PC-3 (cell line): ENCODE results near the gene GNG4. TPM values are rescaled to one million over a fixed set of nuclear protein-coding genes. Genes with fewer than 3 reads are reported as not detected.

Source experiments
- ATAC-seq: fragments of 200-7000 bp; cut with Tn5 transposase; 2 replicates; pipeline ENCODE4 v1.9.1; 2020; ENCODE audit warnings: mild to moderate bottlenecking, moderate library complexity
- BruUV-seq: library from RNA; stranded (reverse); fragments of 400-500 nt; replicated peaks from 2 replicates; lab custom pipeline; 2021; lab: Mats Ljungman, UMichigan
- CTCF ChIA-PET: fragments of 300-600 bp; sonication (Branson Sonifier 250); formaldehyde crosslinking; loops from one replicate; lab custom pipeline; 2022; ENCODE audit warnings: antibody characterized with exemption; lab: Charles Lee
- POLR2A ChIA-PET: fragments of 300-600 bp; sonication (Branson Sonifier 250); formaldehyde crosslinking; loops from one replicate; lab custom pipeline; 2022; ENCODE audit warnings: antibody characterized with exemption; ENCODE audit not compliant: unreplicated experiment; lab: Charles Lee
- DNase-seq: peaks from one replicate; pipeline ENCODE4 v3.0.0-alpha.2; 2015
- H2AFZ ChIP-seq: fragments of 300-600 bp; sonication (generic); 2 replicates; pipeline ENCODE4 v1.6.0; 2016; ENCODE audit warnings: antibody characterized with exemption, low read length
- H3F3A ChIP-seq: fragments of 300-600 bp; sonication (generic); one replicate; pipeline ENCODE4 v1.6.0; 2017; ENCODE audit warnings: antibody characterized with exemption, low read length, control low read depth, mild to moderate bottlenecking; ENCODE audit not compliant: unreplicated experiment
- H3K27ac ChIP-seq: fragments of 300-600 bp; sonication (generic); 2 replicates; pipeline ENCODE4 v1.5.1; 2016; ENCODE audit warnings: mild to moderate bottlenecking, low read length
- H3K27me3 ChIP-seq: fragments of 300-600 bp; sonication (generic); 2 replicates; pipeline ENCODE4 v1.6.1; 2016; ENCODE audit warnings: low read length, mixed read lengths
- H3K36me3 ChIP-seq: fragments of 300-600 bp; sonication (generic); 2 replicates; pipeline ENCODE4 v1.6.1; 2016; ENCODE audit warnings: low read depth, mixed run types, low read length, mixed read lengths
- H3K4me1 ChIP-seq: fragments of 300-600 bp; sonication (generic); 2 replicates; pipeline ENCODE4 v1.5.1; 2016; ENCODE audit warnings: low read length; ENCODE audit not compliant: insufficient read depth
- H3K4me2 ChIP-seq: fragments of 300-600 bp; sonication (generic); 2 replicates; pipeline ENCODE4 v1.6.0; 2016; ENCODE audit warnings: low read length
- H3K4me3 ChIP-seq: fragments of 300-600 bp; sonication (generic); 2 replicates; pipeline ENCODE4 v1.5.1; 2016; ENCODE audit warnings: mild to moderate bottlenecking, low read length, mixed read lengths
- H3K79me2 ChIP-seq: fragments of 300-600 bp; sonication (generic); 2 replicates; pipeline ENCODE4 v1.6.1; 2017; ENCODE audit warnings: low read length, mixed read lengths
- H3K9ac ChIP-seq: fragments of 300-600 bp; sonication (generic); 2 replicates; pipeline ENCODE4 v1.6.0; 2016; ENCODE audit warnings: mild to moderate bottlenecking, low read length
- H3K9me2 ChIP-seq: fragments of 300-600 bp; sonication (generic); replicated peaks from 2 replicates; pipeline ENCODE4 v1.6.1; 2016; ENCODE audit warnings: mixed run types, low read length, mixed read lengths
- H3K9me3 ChIP-seq: fragments of 300-600 bp; sonication (generic); 2 replicates; pipeline ENCODE4 v1.6.1; 2016; ENCODE audit warnings: low read length, mixed read lengths
- H4K20me1 ChIP-seq: fragments of 300-600 bp; sonication (generic); 2 replicates; pipeline ENCODE4 v1.6.1; 2016; ENCODE audit warnings: low read length, mixed read lengths
- CTCF ChIP-seq: fragments of 300-600 bp; sonication (generic); conservative IDR thresholded peaks from 2 replicates; pipeline ENCODE4 v1.5.1; 2017; ENCODE audit warnings: antibody characterized with exemption, low read depth, mild to moderate bottlenecking, low read length
- EZH2 ChIP-seq: fragments of 300-600 bp; sonication (generic); IDR thresholded peaks from one replicate; pipeline ENCODE4 v1.6.1; 2017; ENCODE audit warnings: antibody characterized with exemption, mild to moderate bottlenecking, low read length; ENCODE audit not compliant: unreplicated experiment
- EZH2phosphoT487 ChIP-seq: fragments of 300-600 bp; sonication (generic); IDR thresholded peaks from 2 replicates; pipeline ENCODE4 v1.6.1; 2018; ENCODE audit warnings: mild to moderate bottlenecking, antibody characterized with exemption, low read length, borderline replicate concordance
- intact Hi-C: fragments of 100-400 bp; cut with micrococcal nuclease; formaldehyde crosslinking; loops from 2 replicates; pipeline ENCODE4 v1.9.0; 2023
- total RNA-seq: library from RNA; depleted of rRNA; stranded (reverse); fragments of >200 nt; gene quantifications from 2 replicates; pipeline ENCODE4 v1.2.3, GENCODE V29; 2014

Gene GNG4
- total RNA-seq, 1 experiment from 2014 or later = 0.80 TPM

GRCh38 chr1:235646463-235646862, 3.1 kb downstream of the GNG4 start:
- no peaks in the 10 kb centered on the region for H3F3A ChIP-seq
- H3K4me1 ChIP-seq = peaks cover 7% of the 10 kb centered on the region
- POLR2A ChIA-PET = no interaction called here
- H3K27me3 ChIP-seq = peaks cover 11% of the 10 kb centered on the region
- H3K4me3 ChIP-seq = no peak overlapping the region
- DNase-seq (no peak), ATAC-seq (no peak)
- H3K9me3 ChIP-seq = no peaks in the 10 kb centered on the region
- no peaks in the 10 kb centered on the region for H3K79me2 ChIP-seq
- no peaks in the 10 kb centered on the region for H4K20me1 ChIP-seq
- no peaks in the 10 kb centered on the region for H3K9me2 ChIP-seq
- no peaks in the 10 kb centered on the region for H3K36me3 ChIP-seq
- H3K27ac ChIP-seq = no peak overlapping the region
- H3K4me2 ChIP-seq = no peak overlapping the region
- no peak overlapping the region for H2AFZ ChIP-seq
- intact Hi-C loops = no loop called here
- CTCF ChIA-PET = no interaction called here
- no peak overlapping the region for H3K9ac ChIP-seq
- no TSS peak for BruUV-seq
- no peak for TF ChIP-seq EZH2phosphoT487
- TF ChIP-seq EZH2 = no peak
- TF ChIP-seq CTCF = no peak

GRCh38 chr1:235644693-235645305, 4.8 kb downstream of the GNG4 start:
- ChIA-PET POLR2A (no interaction called here), CTCF (no interaction called here)
- Histone ChIP-seq H3K4me3 (no peak overlapping the region), H2AFZ (no peak overlapping the region), H3K36me3 (no peaks in the 10 kb centered on the region), H3K27me3 (peaks cover 11% of the 10 kb centered on the region), H3K4me2 (no peak overlapping the region), H3K9ac (no peak overlapping the region), H3F3A (no peaks in the 10 kb centered on the region), H3K9me3 (no peaks in the 10 kb centered on the region), H3K4me1 (peaks cover 7% of the 10 kb centered on the region), H3K9me2 (no peaks in the 10 kb centered on the region), H3K27ac (no peak overlapping the region), H3K79me2 (no peaks in the 10 kb centered on the region), H4K20me1 (no peaks in the 10 kb centered on the region)
- intact Hi-C loops = no loop called here
- TF ChIP-seq EZH2phosphoT487 (no peak), EZH2 (no peak), CTCF (no peak)
- no peak for ATAC-seq
- no TSS peak for BruUV-seq
- DNase-seq = no peak

GRCh38 chr1:235643837-235644692, 5.5 kb downstream of the GNG4 start:
- H3K9ac ChIP-seq = no peak overlapping the region
- no TSS peak for BruUV-seq
- no peaks in the 10 kb centered on the region for H3K9me2 ChIP-seq
- H3K36me3 ChIP-seq = no peaks in the 10 kb centered on the region
- H3K27me3 ChIP-seq = peaks cover 8% of the 10 kb centered on the region
- ChIA-PET POLR2A (no interaction called here), CTCF (no interaction called here)
- H3K4me1 ChIP-seq = peaks cover 5% of the 10 kb centered on the region
- no peaks in the 10 kb centered on the region for H3K79me2 ChIP-seq
- intact Hi-C loops = no loop called here
- no peaks in the 10 kb centered on the region for H4K20me1 ChIP-seq
- DNase-seq = no peak
- H3K9me3 ChIP-seq = no peaks in the 10 kb centered on the region
- H2AFZ ChIP-seq = no peak overlapping the region
- ATAC-seq = no peak
- no peak overlapping the region for H3K4me3 ChIP-seq
- H3K4me2 ChIP-seq = no peak overlapping the region
- no peak for TF ChIP-seq CTCF
- H3K27ac ChIP-seq = no peak overlapping the region
- H3F3A ChIP-seq = no peaks in the 10 kb centered on the region
